HTR-8/SVneo (cell line): ENCODE data around the gene OR13J1.
"Not testable (repeated sequence)": the region's sequence is repeated elsewhere in the genome, so short reads cannot be mapped to it uniquely, and the experiment has no call there.

Source experiments
- DNase-seq: peaks from one replicate; pipeline ENCODE4 v3.0.0; 2011; ENCODE audit warnings: low spot score, mixed read lengths; ENCODE audit not compliant: insufficient read length
- FAIRE-seq: peaks from 2 replicates; lab custom pipeline; 2011; peaks lifted over from hg19 to GRCh38; lab: Jason Lieb, UNC

Gene OR13J1, protein sequence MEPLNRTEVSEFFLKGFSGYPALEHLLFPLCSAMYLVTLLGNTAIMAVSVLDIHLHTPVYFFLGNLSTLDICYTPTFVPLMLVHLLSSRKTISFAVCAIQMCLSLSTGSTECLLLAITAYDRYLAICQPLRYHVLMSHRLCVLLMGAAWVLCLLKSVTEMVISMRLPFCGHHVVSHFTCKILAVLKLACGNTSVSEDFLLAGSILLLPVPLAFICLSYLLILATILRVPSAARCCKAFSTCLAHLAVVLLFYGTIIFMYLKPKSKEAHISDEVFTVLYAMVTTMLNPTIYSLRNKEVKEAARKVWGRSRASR

GRCh38 chr9:35870351-35870923 lies at the start of gene OR13J1:
Gene OR13J1 (minus strand): TSS chr9:35870401. CDS start chr9:35870401, 0 bp downstream.
- FAIRE-seq = no peak
- no peak for DNase-seq

GRCh38 chr9:35919212-35920008 lies 49.2 kb upstream of the OR13J1 start:
- DNase-seq = no peak
- FAIRE-seq = no peak

DNA sequence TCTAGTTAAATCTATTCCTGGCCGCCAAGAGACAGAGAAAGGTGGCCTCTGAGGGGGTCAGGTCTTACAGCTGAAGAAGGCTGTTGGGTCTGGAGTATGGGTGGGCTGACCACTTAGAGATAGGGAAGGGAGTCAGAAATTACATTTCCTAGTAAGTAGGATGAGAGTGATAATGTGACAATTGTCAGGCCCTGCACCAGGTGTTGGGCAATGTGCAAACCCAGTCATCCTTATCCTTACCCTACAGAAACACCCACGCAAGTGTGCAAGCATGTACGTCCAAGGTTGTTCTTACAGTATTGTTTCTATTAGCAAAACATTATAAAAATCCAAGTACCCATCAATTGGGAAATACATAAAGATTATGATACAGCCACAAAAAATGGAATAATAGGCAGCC lies 48.6 kb upstream of the OR13J1 start:
- DNase-seq (no peak), FAIRE-seq (no peak)

DNA sequence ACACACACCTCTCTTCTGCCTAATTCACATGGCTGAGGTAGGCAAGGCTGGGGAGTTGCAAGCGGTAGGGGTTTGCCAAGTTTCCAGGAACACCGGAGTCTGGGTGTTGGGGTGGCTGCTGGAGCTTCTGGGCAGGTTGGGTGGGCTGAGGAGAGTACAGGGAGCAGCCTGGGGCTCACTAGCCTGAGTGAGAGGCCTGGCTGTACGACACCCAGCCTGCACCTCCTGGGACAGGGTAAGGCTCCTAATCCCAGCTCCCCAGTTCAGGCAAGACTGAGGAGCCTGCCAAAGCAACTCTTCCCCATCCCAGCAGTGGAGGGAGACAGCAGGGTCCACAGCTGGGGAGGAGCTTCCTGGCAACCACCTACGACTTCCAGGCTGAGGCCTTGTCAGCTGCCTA lies 47.1 kb upstream of the OR13J1 start:
- no peak for DNase-seq
- FAIRE-seq = no peak

DNA sequence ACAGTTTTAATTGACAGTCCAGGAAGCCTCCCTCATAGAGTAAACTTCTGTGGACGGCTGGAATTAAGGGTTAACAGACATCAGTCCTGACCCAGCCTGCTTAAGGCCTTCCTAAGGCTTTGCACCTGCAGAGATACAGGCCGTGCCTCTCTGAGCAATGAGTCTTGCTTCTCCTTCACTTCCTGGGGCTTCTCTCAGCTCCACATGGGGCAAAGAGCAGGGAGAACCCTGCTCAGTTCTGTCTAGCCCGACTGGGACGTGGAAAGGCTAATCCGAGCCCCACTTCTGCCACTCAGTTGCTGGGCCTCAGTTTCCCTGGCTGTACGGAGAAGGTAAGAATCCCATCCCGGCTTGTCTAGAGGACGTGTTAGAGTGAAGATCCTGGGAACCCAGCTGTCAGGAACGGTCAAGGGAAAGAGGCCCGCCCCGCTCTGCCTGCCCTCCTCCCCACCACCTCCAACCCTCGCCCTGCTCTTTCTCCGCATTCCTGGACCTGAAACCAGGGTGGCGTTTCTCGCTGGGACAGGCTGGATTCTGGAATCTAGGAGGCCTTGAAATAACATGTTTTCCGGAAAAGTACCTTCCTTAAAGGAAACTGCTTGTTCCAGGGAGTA lies 45.6 kb upstream of the OR13J1 start:
- no peak for DNase-seq
- FAIRE-seq = no peak

- DNase-seq = no peak
- FAIRE-seq = peak; percentile 97
Measured at GRCh38 chr9:35914301-35914807, 44.2 kb upstream of the OR13J1 start.

DNA sequence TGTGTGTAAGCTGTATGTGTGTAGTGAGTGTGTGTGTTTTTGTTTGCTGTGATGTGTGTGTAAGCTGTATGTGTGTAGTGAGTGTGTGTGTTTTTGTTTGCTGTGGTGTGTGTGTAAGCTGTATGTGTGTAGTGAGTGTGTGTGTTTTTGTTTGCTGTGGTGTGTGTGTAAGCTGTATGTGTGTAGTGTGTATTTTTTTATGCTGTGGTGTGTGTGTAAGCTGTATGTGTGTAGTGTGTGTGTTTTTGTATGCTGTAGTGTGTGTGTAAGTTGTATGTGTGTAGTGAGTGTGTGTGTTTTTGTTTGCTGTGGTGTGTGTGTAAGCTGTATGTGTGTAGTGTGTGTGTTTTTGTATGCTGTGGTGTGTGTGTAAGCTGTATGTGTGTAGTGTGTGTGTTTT lies 43.2 kb upstream of the OR13J1 start:
- not testable (repeated sequence) for FAIRE-seq, DNase-seq

DNA sequence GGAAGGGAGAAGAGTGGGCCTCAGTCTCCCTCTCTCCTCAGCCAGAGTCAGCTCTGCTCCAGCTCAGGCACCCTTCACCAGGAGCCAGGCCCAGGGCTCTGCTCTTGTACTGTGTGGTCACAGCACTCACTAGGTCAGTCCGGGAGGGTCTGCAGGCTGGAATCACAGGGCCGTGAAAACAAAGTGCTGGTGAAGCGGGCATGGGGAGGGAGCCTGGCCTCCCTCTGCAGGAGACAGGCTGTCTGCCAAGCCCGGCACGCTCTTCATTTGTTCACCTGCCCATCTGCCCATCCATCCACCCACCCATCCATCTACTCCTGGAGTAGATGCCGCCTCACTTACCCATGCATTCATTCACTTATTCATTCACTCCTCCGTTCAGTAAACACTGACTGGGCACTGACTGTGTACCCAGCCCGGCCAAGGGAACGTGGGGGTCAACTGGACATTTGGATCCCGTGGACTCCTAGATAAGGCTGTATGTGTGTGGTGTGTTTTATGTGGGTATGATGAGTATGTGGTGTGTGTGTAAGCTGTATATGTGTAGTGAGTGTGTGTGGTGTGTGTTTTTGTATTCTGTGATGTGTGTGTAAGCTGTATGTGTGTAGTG lies 42.7 kb upstream of the OR13J1 start:
- no peak for FAIRE-seq
- no peak for DNase-seq

DNA sequence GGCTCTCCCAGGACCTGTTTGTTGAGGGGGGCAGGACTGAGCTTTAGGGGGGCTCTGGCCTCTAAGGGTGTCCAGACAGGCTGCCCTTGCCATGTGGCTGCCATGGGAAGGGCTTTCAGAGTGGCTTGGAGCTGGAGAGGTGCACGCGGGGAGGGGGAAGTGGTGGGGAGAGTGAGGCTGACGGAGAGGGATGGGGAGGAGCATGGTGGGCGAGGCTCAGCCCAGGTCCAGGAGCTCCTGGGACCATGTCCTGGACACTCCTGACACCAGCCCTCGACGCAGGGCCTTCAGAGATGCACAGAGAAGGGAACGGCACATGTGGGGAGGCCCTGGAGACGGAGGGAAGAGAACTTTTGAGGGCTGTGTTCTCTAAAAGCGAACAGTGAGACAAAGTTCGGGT lies 41.5 kb upstream of the OR13J1 start:
- FAIRE-seq (no peak), DNase-seq (no peak)

DNA sequence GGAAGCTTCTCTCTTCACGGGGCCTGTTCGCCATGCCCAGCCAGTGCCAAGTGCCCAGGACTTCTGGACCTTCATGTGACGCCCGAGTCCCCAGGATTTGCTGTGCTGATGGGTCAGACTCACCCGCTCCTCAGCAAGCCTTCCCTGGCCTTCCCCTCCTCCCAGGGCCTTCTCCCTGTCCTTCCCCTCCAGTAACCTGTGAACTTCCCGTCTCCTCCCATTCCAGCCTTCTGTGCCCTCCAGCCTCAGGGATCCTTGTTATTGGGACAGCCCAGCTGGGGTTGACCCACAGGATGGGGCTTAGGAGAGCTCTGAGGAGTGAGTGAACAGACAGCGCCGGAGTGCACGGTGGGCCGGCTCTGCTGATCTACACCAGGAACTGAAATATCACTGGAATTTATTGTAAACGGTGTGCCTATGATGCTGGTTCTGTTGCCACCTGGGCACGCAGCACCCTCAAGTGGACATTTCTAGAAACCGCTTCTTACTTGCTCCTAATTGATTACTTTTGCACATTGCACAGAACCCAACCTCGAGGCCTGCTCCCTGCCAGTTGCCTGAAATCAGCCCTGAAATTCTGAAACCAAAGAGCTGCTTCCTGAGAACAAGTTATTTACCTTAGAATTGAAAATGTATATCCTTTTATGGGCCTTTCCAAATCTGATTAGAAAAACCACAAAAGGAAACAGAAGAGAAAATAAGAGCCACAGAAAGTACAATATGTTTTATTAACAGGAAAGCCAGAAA lies 40.6 kb upstream of the OR13J1 start:
- DNase-seq = peak; percentile 61
- FAIRE-seq = no peak

- FAIRE-seq = no peak
- DNase-seq = no peak
Measured at GRCh38 chr9:35909687-35910612, 39.7 kb upstream of the OR13J1 start.

GRCh38 chr9:35909274-35909673 lies 39.1 kb upstream of the OR13J1 start, which contains the start of gene SPAAR:
Gene SPAAR (plus strand): TSS chr9:35909490. CDS start chr9:35910464, 974 bp downstream.
- DNase-seq (no peak), FAIRE-seq (no peak)

DNA sequence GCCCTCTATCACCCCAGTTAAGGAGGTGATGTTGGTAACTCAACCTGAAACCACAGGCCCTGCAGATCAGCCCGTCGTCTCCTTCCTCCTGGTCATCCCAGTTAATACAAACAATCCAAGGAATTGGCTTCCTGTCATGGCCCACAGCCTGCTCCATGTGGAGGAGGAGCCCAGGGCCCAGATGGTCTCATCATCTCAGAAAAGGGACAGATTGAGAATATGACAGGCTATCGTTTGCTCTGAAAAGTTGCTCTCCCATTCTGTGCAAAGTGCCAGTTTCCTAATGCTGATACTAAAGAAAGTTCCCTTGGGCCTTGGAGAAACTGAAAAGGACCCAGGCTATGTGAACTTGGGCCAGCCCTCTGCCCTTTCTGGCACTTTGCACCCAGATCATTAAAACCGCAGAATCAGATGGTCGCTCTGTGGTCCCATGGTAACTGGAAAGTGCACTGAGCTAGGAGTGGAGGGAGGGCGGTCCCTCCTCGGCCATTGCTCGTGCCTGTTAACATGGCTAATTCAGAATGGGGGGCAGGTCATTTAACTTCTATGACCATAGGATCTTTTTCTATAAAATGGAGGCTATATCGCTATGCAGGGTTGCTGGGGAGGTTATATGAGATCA lies 38.4 kb upstream of the OR13J1 start:
- DNase-seq (no peak), FAIRE-seq (no peak)

GRCh38 chr9:35907711-35908503 lies 37.7 kb upstream of the OR13J1 start:
- DNase-seq (peak; percentile 74), FAIRE-seq (no peak)

GRCh38 chr9:35906923-35907699 lies 36.9 kb upstream of the OR13J1 start:
- no peak for FAIRE-seq
- DNase-seq = no peak

- peak; percentile 84 for FAIRE-seq
- DNase-seq = peak; percentile 75
Measured at GRCh38 chr9:35905912-35906679, 35.9 kb upstream of the OR13J1 start, which contains the start of gene HRCT1. Gene HRCT1 (plus strand): TSS chr9:35906202. CDS start chr9:35906288, 86 bp downstream.
